HEK293 (cell line): ENCODE results near the gene SLC25A22.
A peak's percentile ranks its signal among the peaks of the same experiment; 100 is the strongest.

Experiments
- BCL11A ChIP-seq: fragments of 450-650 bp; formaldehyde crosslinking; IDR thresholded peaks from 2 replicates; pipeline ENCODE4 v1.5.1; 2016; ENCODE audit warnings: low read depth, missing biosample characterization, missing genetic modification characterization
- ELK4 ChIP-seq: IDR thresholded peaks from 2 replicates; pipeline ENCODE4 v1.6.1; 2011; ENCODE audit warnings: mild to moderate bottlenecking, low read depth, low read length, borderline replicate concordance
- HIC1 ChIP-seq: fragments of 450-650 bp; formaldehyde crosslinking; IDR thresholded peaks from 2 replicates; pipeline ENCODE4 v1.5.1; 2016; ENCODE audit warnings: missing biosample characterization, missing genetic modification characterization
- KLF1 ChIP-seq: fragments of 450-650 bp; formaldehyde crosslinking; IDR thresholded peaks from 2 replicates; pipeline ENCODE4 v1.5.1; 2016; ENCODE audit warnings: missing biosample characterization, missing genetic modification characterization
- KLF10 ChIP-seq: fragments of 450-650 bp; IDR thresholded peaks from 2 replicates; pipeline ENCODE4 v1.5.1; 2018; ENCODE audit warnings: missing biosample characterization, mild to moderate bottlenecking, missing genetic modification characterization
- KLF16 ChIP-seq: fragments of 450-650 bp; formaldehyde crosslinking; IDR thresholded peaks from 2 replicates; pipeline ENCODE4 v1.5.1; 2017; ENCODE audit warnings: missing biosample characterization, missing genetic modification characterization
- PBX3 ChIP-seq: sonication (generic); formaldehyde crosslinking; IDR thresholded peaks from 2 replicates; pipeline ENCODE4 v1.8.1; 2022; ENCODE audit warnings: mild to moderate bottlenecking, moderate library complexity, missing genetic modification reagents
- PRDM10 ChIP-seq: fragments of 450-650 bp; formaldehyde crosslinking; IDR thresholded peaks from 2 replicates; pipeline ENCODE4 v1.5.1; 2016; ENCODE audit warnings: missing biosample characterization, missing genetic modification characterization
- SALL2 ChIP-seq: fragments of 450-650 bp; formaldehyde crosslinking; IDR thresholded peaks from 2 replicates; pipeline ENCODE4 v1.5.0; 2017; ENCODE audit warnings: missing biosample characterization, mild to moderate bottlenecking, missing genetic modification characterization, borderline replicate concordance
- SP2 ChIP-seq: fragments of 450-650 bp; formaldehyde crosslinking; IDR thresholded peaks from 2 replicates; pipeline ENCODE4 v1.5.1; 2016; ENCODE audit warnings: missing biosample characterization, missing genetic modification characterization
- ZBTB26 ChIP-seq: fragments of 450-650 bp; formaldehyde crosslinking; optimal IDR thresholded peaks from 2 replicates; pipeline ENCODE3; 2016; ENCODE audit warnings: missing biosample characterization, mild to moderate bottlenecking, missing genetic modification characterization
- ZBTB8A ChIP-seq: fragments of 450-650 bp; formaldehyde crosslinking; IDR thresholded peaks from 2 replicates; pipeline ENCODE4 v1.5.1; 2016; ENCODE audit warnings: missing biosample characterization, missing genetic modification characterization
- ZEB2 ChIP-seq: fragments of 450-650 bp; formaldehyde crosslinking; IDR thresholded peaks from 2 replicates; pipeline ENCODE4 v1.5.1; 2016; ENCODE audit warnings: missing biosample characterization, missing genetic modification characterization
- ZIC2 ChIP-seq: fragments of 450-650 bp; formaldehyde crosslinking; IDR thresholded peaks from 2 replicates; pipeline ENCODE4 v1.5.1; 2016; ENCODE audit warnings: missing biosample characterization, missing genetic modification characterization
- ZNF148 ChIP-seq: fragments of 450-650 bp; formaldehyde crosslinking; IDR thresholded peaks from 2 replicates; pipeline ENCODE4 v1.5.0; 2017; ENCODE audit warnings: missing biosample characterization, missing genetic modification characterization, borderline replicate concordance
- ZNF335 ChIP-seq: fragments of 450-650 bp; formaldehyde crosslinking; conservative IDR thresholded peaks from 2 replicates; pipeline ENCODE4 v1.5.1; 2016; ENCODE audit warnings: missing biosample characterization, missing genetic modification characterization
- ZNF423 ChIP-seq: fragments of 450-650 bp; formaldehyde crosslinking; IDR thresholded peaks from 2 replicates; pipeline ENCODE4 v1.5.1; 2016; ENCODE audit warnings: missing biosample characterization, missing genetic modification characterization
- ZNF426 ChIP-seq: fragments of 450-650 bp; formaldehyde crosslinking; IDR thresholded peaks from 2 replicates; pipeline ENCODE4 v1.5.1; 2017; ENCODE audit warnings: missing biosample characterization, missing genetic modification characterization, mild to moderate bottlenecking, inconsistent platforms, moderate library complexity
- ZNF501 ChIP-seq: fragments of 450-650 bp; formaldehyde crosslinking; IDR thresholded peaks from 2 replicates; pipeline ENCODE4 v1.5.1; 2016; ENCODE audit warnings: missing biosample characterization, missing genetic modification characterization
- ZNF664 ChIP-seq: fragments of 450-650 bp; formaldehyde crosslinking; IDR thresholded peaks from 2 replicates; pipeline ENCODE4 v1.5.1; 2016; ENCODE audit warnings: missing biosample characterization, missing genetic modification characterization
- ZNF704 ChIP-seq: fragments of 450-650 bp; formaldehyde crosslinking; IDR thresholded peaks from 2 replicates; pipeline ENCODE4 v1.5.1; 2016; ENCODE audit warnings: missing biosample characterization, missing genetic modification characterization
- ZNF837 ChIP-seq: fragments of 450-650 bp; formaldehyde crosslinking; IDR thresholded peaks from 2 replicates; pipeline ENCODE4 v1.5.1; 2016; ENCODE audit warnings: missing biosample characterization, missing genetic modification characterization
- ZNF843 ChIP-seq: fragments of 450-650 bp; formaldehyde crosslinking; IDR thresholded peaks from 2 replicates; pipeline ENCODE4 v1.5.1; 2016; ENCODE audit warnings: missing biosample characterization, missing genetic modification characterization
- ZSCAN30 ChIP-seq: fragments of 450-650 bp; IDR thresholded peaks from 2 replicates; pipeline ENCODE4 v1.5.1; 2018; ENCODE audit warnings: missing biosample characterization, mild to moderate bottlenecking, missing genetic modification characterization, moderate library complexity

SLC25A22 gene

GRCh38 chr11:833114-833791 is 35.2 kb upstream of the SLC25A22 start (continued):
- TF ChIP-seq KLF16 (tag by site-specific recombination) (0 out of 2 replicates have a peak, but pooled peaks have one; percentile 32), ZNF335 (tag by site-specific recombination) (peak; percentile 43), ZEB2 (tag by site-specific recombination) (no peak), PBX3 (no peak), ZNF423 (tag by site-specific recombination) (0 out of 2 replicates have a peak, but pooled peaks have one; percentile 11), ZBTB8A (tag by site-specific recombination) (peak; percentile 72), SP2 (tag by site-specific recombination) (peak; percentile 3; the same call in 1 of the 2 replicates), KLF1 (peak; percentile 58; the same call in 1 of the 2 replicates), PRDM10 (tag by site-specific recombination) (peak; percentile 53), HIC1 (tag by site-specific recombination) (peak; percentile 60; the same call in 1 of the 2 replicates), ZBTB26 (peak; percentile 80), ZNF426 (tag by site-specific recombination) (no peak), ZIC2 (tag by site-specific recombination) (peak; percentile 82), ZNF704 (tag by site-specific recombination) (no peak), ELK4 (no peak), ZNF664 (tag by site-specific recombination) (no peak), ZNF501 (tag by site-specific recombination) (no peak), ZNF148 (no peak), KLF10 (tag by site-specific recombination) (peak; percentile 53; the same call in 1 of the 2 replicates), ZNF843 (tag by site-specific recombination) (no peak), BCL11A (tag by site-specific recombination) (peak; percentile 23; the same call in 1 of the 2 replicates), ZNF837 (tag by site-specific recombination) (no peak), SALL2 (tag by site-specific recombination) (no peak), ZSCAN30 (tag by site-specific recombination) (0 out of 2 replicates have a peak, but pooled peaks have one; percentile 21)
